GM12865 (cell line): ENCODE data around the gene CLCC1.
A peak's percentile ranks its signal among the peaks of the same experiment; 100 is the strongest.

ENCODE experiments used
- DNase-seq: peaks from one replicate; pipeline ENCODE4 v3.0.0; 2010; ENCODE audit warnings: low read depth
- H3K4me3 ChIP-seq: 2 replicates; pipeline ENCODE4 v1.5.1; 2011; ENCODE audit warnings: mild to moderate bottlenecking, low read depth, low read length, control low read depth
- TF ChIP-seq, protein P1 (sequence below): IDR thresholded peaks from 2 replicates; pipeline ENCODE4 v1.5.1; 2011; ENCODE audit warnings: low read length, control low read depth, low read depth, inconsistent platforms; ENCODE audit not compliant: insufficient read depth; ENCODE audit errors: missing control alignments

Gene CLCC1

GRCh38 chr1:108925920-108926319 is 37.4 kb downstream of the CLCC1 start:
- TF ChIP-seq, protein P1, sequence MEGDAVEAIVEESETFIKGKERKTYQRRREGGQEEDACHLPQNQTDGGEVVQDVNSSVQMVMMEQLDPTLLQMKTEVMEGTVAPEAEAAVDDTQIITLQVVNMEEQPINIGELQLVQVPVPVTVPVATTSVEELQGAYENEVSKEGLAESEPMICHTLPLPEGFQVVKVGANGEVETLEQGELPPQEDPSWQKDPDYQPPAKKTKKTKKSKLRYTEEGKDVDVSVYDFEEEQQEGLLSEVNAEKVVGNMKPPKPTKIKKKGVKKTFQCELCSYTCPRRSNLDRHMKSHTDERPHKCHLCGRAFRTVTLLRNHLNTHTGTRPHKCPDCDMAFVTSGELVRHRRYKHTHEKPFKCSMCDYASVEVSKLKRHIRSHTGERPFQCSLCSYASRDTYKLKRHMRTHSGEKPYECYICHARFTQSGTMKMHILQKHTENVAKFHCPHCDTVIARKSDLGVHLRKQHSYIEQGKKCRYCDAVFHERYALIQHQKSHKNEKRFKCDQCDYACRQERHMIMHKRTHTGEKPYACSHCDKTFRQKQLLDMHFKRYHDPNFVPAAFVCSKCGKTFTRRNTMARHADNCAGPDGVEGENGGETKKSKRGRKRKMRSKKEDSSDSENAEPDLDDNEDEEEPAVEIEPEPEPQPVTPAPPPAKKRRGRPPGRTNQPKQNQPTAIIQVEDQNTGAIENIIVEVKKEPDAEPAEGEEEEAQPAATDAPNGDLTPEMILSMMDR, result no peak
- DNase-seq, result peak; percentile 3
- no peak overlapping the region for H3K4me3 ChIP-seq

DNA sequence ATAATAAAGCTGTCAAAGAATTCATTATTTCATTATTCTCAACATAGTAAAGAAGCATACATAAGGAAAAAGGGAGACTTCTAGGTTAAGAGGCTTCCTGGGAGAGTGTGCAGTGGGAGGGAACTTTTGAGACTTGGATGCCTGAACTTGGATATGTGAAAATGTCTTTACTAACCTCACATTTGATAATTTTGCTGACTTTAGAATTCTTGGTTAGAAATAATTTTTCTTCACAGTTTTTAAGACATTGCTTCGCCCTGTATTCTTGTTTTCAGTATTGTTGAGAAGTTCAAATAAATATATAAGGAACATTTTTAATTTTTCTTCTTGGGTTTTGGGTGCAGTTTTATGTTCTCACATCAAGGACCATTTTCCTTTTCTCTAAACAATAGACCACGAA is 46.5 kb downstream of the CLCC1 start:
- TF ChIP-seq, protein P1, result no peak
- DNase-seq, result no peak
- H3K4me3 ChIP-seq, result no peak overlapping the region
